Measurements from ENCODE around the gene ARL8B. TPM values are rescaled to one million over a fixed set of nuclear protein-coding genes. Genes with fewer than 3 reads are reported as not detected.
"Not testable (repeated sequence)": the region's sequence is repeated elsewhere in the genome, so short reads cannot be mapped to it uniquely, and the experiment has no call there.

Gene ARL8B
- total RNA-seq, 1 donor from 2014 or later: 47.3 TPM

DNA sequence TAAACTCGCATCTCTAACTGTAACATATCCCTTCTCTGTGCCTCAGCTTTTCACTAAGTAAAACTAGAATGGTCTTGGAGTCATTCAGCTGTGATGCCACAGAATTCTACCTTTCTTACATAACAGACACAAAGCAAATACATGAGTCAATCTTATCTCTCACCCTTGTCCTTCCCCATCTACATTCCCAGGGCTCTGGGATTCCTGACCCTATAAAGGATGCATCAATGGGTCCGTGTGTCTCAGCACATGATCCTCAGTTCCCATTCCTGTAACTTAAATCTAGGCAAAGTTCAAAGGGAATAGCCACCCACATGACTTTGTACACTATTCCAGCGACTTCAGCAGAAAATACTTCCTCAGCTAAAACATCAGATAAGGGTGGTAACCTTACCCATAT is 11.8 kb upstream of the ARL8B start:
- DNase-seq (ENCODE audit: low read depth, low spot score): no peak

DNA sequence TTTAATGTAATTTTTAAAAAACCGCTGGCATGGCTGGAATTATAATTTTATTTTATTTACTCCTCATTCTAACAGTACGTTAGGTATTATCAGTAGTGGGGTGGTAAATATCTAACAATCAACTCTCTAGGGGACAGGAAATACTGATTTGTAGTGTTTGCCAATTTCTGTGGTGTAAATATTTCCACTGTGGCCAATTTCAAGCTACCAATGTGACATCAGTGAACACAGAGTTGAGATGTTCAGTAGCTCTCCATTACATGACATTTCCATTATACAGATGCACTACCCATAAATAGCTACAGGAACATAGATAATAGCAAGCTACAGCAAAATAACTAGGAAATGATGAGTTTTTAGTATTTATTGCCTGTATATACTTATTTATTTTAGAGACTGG is 10.0 kb upstream of the ARL8B start:
- DNase-seq (ENCODE audit: low read depth, low spot score): no peak

DNA sequence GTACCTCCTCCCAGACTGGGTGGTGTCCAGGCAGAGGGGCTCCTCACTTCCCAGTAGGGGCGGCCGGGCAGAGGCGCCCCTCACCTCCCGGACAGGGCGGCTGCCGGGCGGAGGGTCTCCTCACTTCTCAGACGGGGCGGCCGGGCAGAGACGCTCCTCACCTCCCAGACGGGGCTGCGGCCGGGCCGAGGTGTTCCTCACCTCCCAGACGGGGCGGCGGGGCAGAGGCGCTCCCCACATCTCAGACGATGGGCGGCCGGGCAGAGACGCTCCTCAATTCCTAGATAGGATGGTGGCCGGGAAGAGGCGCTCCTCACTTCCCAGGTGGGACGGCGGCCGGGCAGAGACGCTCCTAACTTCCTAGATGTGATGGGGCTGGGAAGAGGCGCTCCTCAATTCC is 8.4 kb upstream of the ARL8B start:
- not testable (repeated sequence) for DNase-seq (ENCODE audit: low read depth, low spot score)

DNA sequence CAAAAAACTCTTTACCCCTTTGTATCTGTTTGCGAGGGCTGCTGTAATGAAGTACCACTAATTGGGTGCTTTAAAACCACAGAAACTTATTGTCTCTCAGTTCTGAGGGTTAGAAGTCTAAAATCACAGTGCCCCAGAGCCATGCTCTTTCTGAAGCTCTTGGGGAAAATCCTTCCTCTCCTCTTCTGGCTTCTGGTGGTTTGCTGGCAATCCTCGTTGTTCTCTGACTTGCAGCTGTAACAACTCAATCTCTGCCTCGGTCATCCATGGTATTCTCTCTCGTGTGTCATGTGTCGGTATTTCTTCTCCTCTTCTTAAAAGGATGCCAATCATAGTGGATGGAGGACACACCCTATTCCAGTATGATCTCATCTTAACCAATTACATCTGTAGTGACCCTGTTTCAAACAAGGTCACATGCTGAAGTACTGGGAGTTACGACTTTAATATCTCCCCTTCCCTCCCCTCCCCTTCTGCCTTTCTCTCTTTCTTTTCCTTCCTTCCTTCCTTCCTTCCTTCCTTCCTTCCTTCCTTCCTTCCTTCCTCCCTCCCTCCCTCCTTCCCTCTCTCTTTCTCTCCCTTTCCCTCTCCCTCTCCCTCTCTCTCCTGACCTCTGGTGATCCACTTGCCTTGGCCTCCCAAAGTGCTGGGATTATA is 6.5 kb upstream of the ARL8B start:
- no peak for DNase-seq (ENCODE audit: low read depth, low spot score)

DNA sequence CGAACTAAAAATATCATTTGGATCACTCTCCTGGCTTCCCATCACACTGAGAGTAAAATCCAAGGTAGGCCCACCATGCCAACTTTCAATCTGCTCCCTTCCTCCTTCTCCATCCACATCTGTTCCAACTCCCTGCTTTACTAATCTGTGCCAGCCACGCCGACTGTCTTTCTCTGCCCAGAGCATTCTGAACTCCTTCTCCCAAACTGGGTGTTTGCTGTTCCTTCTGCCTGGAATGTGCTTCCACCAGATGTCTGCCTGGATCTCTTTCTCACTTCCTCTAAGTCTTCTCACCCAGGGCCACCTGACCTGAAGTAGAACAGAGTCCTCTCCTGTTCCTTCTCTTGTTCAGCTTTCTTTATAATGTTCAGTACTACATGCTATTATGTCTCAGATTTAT is 5.6 kb upstream of the ARL8B start:
- DNase-seq (ENCODE audit: low read depth, low spot score): no peak

DNA sequence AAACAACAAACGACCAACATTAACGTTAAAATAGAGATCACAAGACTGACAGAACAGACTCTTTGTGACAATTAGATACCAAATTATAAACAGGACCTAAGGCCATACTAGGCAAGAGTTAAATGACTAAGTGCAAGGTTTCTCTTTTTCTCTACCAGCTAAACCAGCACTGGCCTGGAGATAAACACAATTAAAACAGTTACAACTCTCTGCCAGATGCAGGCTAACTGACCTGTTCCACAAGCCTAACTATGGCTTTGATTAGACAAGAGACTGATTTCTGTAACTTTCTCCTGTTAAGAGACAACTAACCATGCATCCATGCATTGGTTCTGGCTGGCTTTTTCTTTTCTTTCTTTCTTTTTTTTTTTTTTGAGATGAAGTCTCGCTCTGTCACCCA is 1.6 kb upstream of the ARL8B start:
- DNase-seq (ENCODE audit: low read depth, low spot score): no peak

DNA sequence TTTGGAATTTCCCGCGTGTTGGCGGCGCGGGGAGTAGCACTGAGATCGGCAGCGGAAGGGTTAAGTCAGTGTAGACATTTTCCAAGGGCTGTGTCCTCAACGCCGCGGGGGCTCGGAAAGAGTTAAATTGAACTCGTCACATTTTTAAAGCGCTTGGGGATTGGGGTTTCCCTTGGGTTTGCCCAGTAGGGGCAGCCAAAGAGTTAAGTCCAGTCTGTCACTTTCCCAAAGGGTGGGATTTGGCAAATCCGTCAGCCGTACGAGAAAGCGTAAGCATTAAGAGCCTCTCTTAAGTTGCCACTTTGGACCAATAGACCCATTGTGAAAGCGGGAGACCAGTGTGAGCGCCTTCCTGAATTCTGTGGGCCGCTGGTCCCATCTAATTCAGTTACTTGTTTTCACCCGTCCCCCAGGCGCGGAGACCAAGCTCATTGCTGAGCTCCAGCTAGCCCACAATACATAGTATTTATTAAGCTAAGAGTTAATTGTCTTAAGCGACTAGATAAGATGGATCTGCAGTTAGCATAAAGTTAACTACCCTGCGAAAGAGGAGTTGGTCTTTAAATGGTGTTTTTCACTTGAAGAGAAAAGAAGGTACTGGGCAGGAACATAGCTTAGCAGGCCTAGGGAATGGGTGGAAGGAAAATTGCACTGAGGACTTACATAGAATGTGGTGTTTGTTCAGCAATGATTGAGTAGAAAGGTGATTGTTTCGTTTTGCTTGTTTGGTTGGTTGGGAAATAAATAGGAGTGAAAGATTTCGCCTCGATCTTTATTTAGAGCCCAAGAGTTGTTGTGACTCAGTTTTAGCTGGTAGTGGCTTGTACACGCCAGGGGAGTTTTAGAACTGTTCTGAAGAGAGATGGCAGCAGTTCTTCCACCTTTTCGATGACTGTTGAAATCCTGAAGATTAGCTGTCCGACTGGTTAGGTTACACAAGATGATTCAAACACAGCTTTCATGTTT is 932 bp downstream of the ARL8B start:
- DNase-seq (ENCODE audit: low read depth, low spot score): no peak

DNA sequence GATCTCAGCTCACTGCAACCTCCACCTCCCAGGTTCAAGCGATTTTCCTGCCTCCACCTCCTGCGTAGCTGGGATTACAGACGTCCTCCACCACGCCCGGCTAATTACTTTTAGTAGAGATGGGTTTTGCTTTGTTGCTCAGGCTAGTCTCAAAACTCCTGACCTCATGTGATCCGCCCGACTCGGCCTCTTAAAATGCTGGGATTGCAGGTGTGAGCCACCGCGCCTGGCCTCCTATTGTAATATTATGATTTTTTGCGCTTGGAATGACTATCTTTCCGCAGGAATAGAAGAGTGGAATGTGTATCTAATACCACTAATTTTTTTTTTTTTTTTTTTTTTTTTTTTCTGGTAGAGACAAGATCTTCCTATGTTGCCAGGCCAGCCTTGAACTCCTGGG is 1.8 kb downstream of the ARL8B start:
- DNase-seq (ENCODE audit: low read depth, low spot score): no peak

DNA sequence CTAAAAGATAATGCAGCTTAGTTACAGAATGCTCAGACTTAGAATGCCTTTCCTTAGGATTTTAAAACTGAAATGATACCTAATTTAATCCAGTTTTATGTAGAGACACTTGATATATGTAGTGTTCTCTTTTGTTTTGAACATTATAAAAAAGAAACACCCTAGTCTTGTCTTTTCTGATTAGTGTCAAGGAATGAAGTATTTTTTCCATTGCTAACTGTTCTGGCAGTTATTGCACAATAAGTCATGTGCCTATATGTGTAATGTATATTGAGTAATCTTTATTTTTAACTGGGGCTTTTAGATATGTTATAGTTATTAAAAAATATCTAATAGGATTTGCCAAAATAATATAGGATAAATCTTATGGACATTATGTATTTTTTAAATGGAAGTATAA is 4.5 kb downstream of the ARL8B start:
- DNase-seq (ENCODE audit: low read depth, low spot score): no peak

DNA sequence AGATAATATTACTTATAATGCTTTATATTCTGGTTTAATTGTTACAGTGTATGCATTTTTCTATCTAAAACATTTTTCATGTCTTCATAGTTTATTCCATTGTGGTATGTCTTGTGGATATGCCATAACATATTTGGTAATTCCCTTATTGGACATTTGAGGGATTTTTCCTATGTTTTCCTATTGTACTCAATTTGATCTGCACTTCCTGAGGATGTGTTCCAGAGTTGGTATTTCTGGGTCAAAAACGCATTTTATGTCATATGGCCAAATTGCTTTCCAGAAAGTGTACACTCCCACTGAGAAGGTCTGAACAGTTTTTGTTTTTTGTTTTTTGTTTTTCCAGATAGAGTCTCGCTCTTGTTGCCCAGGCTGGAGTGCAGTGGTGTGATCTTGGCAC is 6.8 kb downstream of the ARL8B start:
- no peak for DNase-seq (ENCODE audit: low read depth, low spot score)

DNA sequence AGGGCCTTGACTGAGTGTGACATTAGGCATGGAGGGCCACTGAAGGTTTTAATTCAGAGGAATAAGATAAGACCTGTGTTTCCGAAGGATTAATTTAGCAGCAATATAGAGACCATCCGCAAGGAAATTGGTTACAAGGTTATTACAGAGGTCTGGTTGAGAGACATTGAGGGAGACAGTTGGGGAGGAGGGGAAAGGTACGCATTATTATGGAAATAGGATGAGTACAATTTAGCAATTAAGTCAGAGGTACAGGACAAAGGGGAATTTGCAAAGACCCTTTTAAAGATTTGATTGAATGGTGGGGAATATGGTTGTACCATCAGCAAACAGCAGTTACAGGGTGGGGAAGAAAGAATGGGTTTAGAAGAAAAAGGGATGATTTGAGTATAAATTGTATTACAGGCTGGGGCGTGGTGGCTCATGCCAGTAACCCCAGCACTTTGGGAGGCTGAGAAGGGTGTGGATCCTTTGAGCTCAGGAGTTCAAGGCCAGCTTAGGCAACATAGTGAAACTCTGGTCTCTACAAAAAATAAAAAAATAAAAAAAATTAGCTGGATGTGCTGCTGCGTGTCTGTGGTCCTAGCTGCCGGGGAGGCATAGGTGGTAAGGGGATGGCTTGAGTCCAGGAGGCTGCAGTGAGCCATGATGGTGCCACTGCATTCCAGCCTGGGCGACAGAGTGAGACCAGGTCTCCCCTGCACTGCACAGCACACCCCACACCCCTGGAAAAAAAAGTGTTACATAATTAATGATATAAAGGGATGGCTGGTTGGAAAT is 11.3 kb downstream of the ARL8B start:
- DNase-seq (ENCODE audit: low read depth, low spot score): no peak

DNA sequence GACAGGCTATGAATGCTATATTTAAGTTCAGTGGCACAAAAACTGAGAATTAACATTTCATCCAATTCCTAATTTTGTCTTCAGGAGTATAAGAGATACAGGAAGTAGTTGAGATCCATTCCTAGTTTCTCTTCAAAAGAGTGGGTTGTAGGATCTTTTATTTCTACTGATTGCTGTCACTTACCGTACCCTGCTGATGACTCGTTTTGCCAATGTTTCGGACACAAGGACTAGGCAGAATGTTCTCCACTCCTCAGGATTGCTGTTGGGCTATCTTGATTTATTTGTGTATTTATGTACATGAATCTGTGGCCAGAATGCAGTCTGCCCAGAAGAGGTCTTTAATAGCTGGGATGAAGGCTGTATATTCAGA is 11.9 kb downstream of the ARL8B start:
- no peak for DNase-seq (ENCODE audit: low read depth, low spot score)

DNA sequence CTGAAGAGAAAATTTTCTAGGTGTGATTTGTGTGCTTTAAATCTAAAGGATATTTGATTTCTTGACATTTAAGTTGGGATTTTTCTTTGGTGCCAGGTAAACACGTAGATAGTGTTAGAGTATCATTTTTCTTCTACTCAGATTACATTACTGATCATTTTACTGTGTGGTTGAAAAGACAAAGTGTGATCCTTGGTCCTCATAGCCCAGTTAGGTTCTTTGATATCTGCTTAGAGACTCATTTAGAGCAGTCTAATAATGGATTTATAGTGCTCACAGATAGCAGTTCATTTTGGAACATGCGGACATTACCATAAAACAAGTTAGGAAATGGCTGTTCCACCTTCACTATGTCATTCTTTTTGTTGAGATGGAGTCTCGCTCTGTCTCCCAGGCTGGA is 12.4 kb downstream of the ARL8B start:
- DNase-seq (ENCODE audit: low read depth, low spot score): no peak

DNA sequence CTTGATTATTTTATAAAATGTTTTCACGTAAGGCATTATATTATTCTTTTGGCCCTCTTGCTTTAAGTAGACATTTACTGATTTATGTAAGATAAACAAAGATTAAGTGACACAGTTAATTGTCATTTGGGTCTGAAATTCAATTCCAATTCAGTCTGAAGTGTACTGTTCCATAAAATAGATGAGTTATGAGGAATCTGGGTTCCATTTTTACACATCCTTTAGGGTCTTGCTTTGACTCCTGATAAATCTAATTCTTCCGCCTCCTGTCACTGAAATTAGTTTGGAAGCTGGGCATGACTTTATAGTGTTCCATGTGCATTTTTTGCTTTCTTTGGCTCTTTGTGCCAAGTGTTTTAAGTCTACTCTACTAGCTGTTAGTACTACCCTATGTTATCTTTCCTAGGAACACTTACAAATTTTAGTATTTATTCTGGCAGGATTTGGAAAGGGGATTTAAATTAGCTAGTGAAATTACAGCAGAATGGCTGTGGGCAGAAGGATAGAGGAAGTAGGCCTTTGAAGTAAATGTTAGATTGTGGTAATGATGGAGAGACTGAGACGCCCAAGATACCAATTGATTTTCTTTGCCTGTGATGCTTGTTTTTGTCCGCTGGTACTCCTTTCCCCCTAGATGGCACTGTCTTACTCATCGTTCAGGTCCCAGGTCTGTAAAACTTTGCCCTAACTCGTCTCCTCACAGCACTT is 14.3 kb downstream of the ARL8B start:
- no peak for DNase-seq (ENCODE audit: low read depth, low spot score)

DNA sequence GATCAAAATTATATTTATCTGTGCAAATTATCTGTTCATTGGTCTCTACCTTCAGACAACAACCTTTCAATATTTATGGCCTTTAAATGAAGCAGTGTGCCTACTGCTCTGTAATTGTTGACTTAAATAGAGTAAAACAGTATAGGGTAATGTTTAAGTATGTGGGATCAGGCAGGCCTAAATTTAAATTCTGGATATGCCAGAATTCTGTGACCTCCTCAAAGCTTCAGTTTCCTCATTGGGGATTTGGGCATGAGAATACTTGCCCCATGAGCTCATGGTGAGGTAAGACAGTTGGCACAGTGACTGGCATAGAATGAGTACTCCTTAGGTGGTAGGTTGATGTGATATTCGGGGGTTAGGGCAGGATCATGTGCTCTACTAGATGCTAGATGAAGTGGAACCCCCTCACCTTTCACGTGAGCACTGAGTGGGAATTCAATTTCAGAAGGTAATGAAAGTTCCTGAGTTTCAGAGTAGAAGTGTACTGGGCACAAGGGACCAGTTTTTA is 14.9 kb downstream of the ARL8B start:
- no peak for DNase-seq (ENCODE audit: low read depth, low spot score)

DNA sequence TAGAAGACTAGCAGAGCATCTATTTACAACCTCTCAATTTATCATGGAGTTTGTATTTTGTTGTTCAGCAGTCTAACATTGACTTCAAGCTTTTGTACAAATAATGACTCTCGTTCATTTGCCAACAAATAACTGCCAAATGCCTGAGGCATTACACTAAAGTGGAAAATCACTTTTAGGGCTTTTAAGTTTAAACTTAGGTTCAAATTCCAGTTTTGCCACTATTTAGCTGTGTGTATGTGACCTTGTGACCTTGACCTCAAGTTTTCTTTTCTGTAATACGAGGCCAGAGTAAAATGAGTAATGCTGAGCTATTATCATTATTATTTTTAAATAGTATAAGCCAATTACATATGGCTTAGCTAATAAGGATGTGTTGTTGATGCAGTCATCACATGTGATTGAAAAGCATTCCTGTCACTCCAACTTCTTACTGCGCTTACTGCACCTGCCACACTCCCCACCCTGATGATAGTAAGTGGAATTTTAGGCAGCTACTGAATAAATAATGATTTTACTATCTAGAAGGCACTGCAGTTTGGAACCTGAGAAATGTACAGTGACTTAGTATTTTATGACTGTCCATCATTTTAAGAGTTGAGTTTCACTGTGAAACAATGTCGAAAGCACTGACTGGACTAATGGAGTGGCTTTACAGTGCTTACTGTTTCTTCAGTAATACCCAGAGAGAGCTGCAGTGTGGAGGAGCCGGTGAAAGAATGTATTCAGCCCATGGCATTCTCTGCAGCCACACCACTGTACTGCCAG is 16.3 kb downstream of the ARL8B start:
- DNase-seq (ENCODE audit: low read depth, low spot score): no peak

DNA sequence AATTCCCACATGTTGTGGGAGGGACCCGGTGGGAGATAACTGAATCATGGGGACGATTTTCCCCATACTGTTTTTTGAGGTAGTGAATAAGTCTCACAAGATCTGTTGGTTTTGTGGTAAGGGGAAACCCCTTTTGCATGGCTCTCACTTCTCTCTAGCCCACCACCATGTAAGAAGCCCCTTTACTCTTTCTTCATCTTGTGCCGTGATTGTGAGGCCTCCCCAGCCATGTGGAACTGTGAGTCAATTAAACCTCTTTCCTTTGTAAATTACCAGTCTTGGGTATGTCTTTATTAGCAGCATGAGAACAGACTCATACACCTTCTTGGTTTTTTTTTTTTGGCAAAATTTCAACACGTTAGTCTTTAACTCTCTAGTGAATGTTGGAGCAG is 18.1 kb downstream of the ARL8B start:
- DNase-seq (ENCODE audit: low read depth, low spot score): no peak

DNA sequence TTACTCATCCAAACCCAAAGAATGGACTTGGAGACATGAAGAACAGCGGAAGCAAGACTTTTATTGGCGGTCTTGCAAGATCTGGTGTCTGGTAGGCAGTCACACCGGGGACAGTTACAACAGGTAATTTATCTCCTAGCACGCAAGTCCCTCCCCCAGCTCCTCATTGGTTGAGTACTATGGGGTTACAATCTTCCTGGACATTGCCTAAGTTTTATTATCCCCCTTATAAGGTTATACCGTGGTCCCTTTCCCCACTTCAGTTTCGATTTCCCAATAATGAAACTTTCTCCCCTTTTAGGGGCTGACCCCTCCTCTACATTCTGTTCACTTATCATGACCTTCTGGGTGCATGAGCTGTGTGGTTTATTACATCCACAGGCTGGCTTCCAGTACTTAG is 18.7 kb downstream of the ARL8B start:
- DNase-seq (ENCODE audit: low read depth, low spot score): no peak

DNA sequence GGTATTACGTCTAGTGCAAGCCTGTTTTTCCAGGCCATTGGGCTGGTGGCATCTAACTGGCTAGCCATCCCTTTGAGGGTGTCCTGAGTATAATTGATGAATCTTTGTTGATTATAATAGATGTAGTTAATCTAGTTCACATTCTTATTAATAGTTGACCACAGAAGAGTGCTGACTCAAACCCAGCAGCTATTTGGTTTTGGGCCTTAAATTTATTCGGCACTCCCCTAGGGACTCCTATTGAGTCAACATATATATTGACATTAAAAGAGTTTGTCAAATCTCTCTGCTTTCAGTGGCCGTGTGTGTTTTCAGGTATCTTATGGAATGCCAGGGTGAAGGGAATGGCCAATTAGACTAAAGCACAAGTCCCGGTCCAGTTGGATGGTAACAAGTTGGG is 19.7 kb downstream of the ARL8B start:
- DNase-seq (ENCODE audit: low read depth, low spot score): no peak

DNA sequence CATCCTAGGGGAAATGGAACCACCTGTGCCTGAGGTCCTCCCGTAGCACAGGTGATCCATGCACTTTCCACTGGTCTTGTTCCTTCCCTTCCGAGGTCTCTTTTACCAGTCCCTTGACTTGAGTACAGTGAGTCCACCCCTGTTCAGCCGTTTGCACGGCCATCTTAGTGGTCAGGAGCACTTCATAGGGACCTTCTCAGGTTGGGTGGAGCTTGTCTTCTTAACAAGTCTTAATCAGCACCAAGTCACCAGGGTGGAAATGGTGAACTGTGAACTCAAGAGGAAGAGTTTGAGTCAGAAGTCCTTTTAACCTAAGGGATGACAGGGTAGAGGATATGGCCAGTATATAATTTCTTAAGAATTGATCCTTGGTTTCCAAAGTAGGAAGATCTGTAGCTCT is 21.4 kb downstream of the ARL8B start:
- DNase-seq (ENCODE audit: low read depth, low spot score): no peak
